Right renal cortex interstitium (tissue), 3 donors: ENCODE results near the gene AGPAT3. TPM values are rescaled to one million over a fixed set of nuclear protein-coding genes. Genes with fewer than 3 reads are reported as not detected.

ENCODE experiments used
- DNase-seq, 3 donors: peaks; one replicate each; pipeline ENCODE4 v3.0.0-alpha.2; 2013; ENCODE audit warnings: low read depth in 3 of 3, low spot score in 2 of 3
- polyA plus RNA-seq, 3 donors: library from polyadenylated mRNA; unstranded; fragments of 120-200 nt; gene quantifications; one replicate each; pipeline ENCODE4 v1.2.1, GENCODE V29; 2013; ENCODE audit not compliant: insufficient read length in 3 of 3

The AGPAT3 gene
- polyA plus RNA-seq, 3 donors: 45.5 to 61.4 (median 52.8) TPM

DNA sequence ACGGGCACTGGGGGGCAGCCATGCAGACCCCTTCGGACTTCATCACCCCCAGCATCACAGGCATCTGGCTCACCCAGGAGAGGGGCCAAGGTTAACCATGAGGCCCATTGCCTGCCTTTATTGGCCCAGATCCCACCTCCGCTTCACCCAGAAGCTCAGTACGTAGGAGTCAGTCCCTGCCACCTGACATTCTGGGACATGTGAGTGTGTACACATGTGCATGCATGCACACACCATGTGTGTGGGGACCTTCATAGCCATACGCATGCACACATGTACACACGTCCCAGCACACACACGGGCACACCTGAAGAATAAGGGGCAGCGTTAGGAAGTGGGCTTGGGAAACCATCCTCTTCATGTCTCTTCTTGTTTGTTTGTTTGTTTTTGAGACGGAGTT, 123.0 kb downstream of the AGPAT3 start:
- DNase-seq: no peak

GRCh38 chr21:43988506-43989230, 123.6 kb downstream of the AGPAT3 start:
- DNase-seq: no peak

- DNase-seq: no peak
These were observed 124.4 kb downstream of the AGPAT3 start for GRCh38 chr21:43989401-43989800.

DNA sequence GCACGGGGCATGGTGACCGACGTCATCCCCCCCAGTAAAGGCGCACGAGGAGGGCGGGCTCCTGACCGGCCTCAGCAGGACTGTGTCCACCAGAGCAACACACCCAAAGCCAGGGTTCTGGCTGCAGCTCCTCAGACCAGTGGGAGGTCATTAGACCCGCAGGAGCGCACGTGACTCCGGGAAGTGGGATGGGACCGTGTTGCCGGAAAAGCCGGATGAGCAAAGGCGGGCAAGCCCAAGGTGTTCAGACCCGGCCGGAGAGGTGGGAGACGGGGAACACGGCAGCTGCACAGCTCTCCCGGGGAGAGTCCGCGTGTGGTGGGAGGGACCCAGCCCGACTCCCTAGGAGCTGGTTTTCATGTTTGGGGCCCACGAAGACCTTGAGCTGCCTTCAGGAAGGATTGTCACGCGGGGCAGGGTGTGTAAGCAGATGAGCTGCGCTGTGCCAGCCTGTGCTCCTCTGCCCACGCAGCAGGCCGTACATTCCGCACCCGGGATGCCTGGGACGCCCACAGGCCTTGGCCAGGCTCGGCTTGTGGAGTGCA, 126.5 kb downstream of the AGPAT3 start:
- DNase-seq: no peak

DNA sequence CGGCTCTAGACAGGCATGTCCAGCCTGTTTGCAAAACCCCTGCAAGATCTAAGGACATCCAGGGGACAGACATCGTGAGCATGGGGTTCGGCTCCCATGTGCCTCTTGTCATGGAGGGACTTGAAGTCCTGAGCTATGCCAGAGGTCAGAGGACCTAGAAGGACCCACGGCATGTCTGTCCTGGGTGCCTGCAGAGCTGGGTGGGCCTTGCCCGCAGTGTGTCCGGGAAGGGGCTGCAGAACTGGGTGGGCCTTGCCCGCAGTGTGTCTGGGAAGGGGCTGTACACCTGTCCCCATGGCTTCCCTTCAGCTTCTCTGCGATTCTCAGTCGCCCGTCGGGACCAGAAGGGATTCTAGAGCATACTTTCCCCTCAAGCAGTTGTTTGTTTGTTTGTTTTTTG, 127.1 kb downstream of the AGPAT3 start:
- DNase-seq: no peak

- no peak for DNase-seq
These were observed 128.5 kb downstream of the AGPAT3 start for GRCh38 chr21:43993420-43993934.

- DNase-seq: no peak
These were observed 129.1 kb downstream of the AGPAT3 start for GRCh38 chr21:43994085-43994484.

DNA sequence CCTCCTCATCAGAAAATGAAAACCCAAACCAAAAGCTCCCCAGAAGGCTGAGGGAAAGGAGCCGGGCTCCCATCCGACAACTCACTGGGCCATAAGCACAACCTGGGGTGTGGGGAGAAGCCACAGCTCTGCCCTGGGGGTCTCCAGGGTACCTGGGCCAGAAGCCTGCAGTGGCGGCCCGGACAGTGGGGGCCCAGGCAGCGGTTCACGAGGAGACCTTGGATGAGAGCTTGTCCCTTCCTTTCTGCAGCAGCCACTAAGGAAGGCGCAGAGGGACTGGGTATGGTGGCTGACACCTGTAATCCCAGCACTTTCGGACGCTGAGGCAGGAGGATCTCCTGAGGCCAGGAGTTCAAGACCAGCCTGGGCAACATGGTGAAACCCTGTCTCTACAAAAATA, 129.6 kb downstream of the AGPAT3 start:
- no peak for DNase-seq

GRCh38 chr21:43995521-43996105, 130.6 kb downstream of the AGPAT3 start:
- no peak for DNase-seq

DNA sequence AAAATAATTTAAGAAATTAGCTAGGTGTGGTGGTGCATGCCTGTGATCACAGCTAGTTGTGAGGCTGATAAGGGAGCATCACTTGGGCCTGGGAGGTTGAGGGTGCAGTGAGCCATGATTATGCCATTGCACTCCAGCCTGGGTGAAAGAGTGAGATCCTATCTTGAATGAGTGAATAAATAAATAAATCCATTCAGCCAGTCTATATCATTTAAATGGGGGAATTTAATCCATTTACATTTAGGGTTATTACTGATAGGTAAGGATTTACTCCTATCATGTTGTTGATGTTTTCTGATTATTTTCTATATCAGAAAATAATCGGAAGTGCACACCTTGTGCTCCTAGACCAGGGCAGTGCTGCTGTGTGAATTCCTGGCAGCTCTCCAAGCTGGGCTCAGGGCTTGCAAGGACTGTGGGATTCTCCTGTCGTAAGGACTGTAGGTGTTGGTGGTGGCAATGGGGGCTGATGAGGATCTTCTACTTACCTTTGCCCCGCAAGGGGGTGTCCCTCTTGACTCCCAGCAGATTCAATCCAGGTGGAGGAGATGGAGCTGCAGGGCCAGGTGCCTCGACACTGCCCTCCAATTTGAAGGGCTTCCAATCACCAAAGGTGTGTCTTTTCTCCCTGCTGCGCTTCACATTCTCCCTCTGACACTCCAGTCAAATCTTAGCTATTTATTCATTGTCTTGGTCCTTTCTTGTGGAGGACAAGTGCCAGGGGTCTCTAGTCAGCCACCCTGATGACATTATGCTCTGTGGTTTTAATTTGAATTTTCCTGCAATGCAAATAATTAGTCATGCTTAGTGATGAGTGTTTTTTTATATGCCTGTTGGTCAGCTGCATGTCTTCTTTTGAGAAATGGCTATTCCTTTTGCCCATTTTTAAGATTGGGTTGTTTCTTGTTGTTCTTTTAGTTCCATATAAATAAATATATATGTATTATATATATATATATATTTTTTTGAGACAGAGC, 133.0 kb downstream of the AGPAT3 start:
- no peak for DNase-seq

- DNase-seq: no peak
These were observed 135.3 kb downstream of the AGPAT3 start for GRCh38 chr21:44000360-44000759.

- DNase-seq: no peak
These were observed 137.5 kb downstream of the AGPAT3 start for GRCh38 chr21:44002511-44002910.

DNA sequence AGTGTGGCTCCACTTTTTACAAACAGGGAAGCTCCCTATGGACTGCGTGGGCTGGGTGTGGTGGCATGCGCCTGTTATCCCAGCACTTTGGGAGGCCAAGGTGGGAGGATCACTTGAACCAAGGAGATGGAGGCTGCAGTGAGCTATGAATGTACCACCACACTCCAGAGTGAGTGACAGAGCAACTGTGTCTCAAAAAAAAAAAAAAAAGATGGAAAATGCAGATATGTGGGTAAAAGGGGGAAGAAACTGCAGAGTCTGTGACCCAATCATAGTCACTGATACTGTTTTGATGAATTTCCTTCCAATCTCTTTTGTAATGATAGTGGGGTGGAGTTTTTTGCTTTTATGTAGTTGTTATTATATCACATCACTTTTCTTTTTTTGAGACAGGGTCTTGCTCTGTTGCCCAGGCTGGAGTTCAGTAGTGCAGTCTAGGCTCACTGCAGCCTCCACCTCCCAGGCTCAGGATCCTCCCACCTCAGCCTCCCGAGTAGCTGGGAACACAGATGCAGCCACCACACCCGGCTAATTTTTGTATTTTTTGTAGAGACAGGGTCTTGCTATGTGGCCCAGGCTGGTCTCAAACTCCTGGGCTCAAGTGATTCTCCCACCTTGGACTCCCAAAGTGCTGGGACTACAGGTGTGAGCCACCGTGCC, 138.4 kb downstream of the AGPAT3 start:
- DNase-seq: no peak

GRCh38 chr21:44005071-44005470, 140.0 kb downstream of the AGPAT3 start:
- DNase-seq: no peak

DNA sequence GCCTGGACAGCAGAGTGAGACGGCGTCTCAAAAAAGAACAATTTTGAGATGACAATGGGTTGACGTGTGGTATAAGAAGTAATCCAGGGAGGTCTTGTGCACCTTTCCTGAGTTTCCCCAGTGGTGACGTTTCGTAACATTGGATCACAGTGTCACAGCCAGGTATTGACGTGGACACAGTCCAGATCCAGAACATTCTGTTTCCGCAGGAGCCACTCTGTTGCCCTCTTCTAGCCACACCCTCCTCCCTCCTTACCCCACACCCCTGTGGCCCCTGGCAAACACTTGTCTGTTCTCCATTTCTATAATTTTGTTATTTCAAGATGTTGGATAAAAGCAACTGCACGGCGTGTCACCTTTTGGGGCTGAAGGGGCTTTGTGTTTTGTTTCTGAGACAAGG, 140.6 kb downstream of the AGPAT3 start:
- DNase-seq: no peak

DNA sequence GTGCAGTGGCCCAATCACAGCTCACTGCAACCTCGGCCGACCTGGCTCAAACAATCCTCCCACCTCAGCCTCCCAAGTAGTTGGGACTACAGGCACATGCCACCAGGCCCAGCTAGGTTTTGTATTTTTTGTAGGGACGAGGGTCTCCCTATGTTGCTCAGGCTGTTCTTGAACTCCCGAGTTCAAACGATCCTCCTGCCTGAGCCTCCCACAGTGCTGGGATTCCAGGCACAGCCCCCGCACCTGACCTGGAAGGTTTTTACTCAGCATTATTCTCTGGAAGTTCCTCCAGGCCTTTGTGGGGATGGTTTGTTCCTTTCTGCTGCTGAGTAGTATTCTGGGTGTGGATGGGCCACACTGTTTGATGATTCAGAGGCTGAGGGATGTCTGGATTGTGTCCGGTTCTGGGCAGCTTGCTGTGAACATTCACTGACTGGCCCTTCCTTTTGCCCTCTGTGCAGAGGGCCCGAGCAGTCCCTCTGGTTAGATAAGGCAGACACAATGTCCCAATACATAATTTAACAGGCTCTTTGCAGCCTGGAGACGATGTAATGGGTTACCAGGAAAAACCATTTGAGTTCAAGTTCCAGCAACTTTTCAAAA, 141.1 kb downstream of the AGPAT3 start:
- DNase-seq: no peak

DNA sequence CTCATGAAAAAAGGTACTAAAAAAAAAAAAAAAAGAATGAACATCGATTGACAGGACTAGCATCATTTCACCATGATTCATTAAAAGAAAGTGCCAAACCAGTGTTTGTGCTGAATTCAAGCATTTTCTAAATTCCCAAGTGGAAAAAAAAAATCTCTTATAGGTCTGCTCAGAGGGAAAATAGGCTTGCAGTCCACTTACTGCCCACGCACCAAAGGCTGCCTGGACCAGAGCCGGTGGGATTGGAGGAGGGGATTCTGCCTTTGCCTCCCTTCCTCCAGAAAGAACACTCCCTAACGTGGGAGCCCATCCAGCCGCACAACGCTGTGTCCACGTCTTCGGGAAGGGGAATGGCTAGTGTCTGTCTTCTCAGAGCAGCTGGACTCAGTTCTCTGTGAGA, 141.6 kb downstream of the AGPAT3 start:
- DNase-seq: no peak

DNA sequence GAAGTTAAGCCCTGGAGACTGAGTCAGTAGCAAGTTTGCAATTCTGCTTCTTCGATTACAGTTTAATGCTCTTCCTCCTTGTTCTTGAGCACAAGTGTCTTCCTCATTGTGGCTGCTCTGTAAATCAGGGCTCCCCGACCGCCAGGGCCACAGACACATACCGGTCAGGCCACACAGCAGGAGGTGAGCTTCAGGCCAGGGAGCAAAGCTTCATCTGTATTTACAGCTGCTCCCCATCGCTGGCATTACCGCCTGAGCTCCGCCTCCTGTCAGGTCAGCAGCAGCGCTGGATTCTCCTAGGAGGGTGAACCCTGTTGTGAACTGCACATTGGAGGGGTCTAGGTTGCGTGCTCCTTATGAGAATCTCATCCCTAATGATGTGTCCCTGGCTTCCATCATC, 145.4 kb downstream of the AGPAT3 start:
- DNase-seq: no peak

- DNase-seq: no peak
These were observed 146.1 kb downstream of the AGPAT3 start for GRCh38 chr21:44011123-44011522.
